ENCODE measurements around the gene FAM131C. TPM values are rescaled to one million over a fixed set of nuclear protein-coding genes. Genes with fewer than 3 reads are reported as not detected.
A peak's percentile ranks its signal among the peaks of the same experiment; 100 is the strongest.
"Not testable (repeated sequence)": the region's sequence is repeated elsewhere in the genome, so short reads cannot be mapped to it uniquely, and the experiment has no call there.

The FAM131C gene
- total RNA-seq, 8 experiments from 2014 or later, result 0.20 to 3.6 (median 1.1) TPM; not detected in 1

- no peak for ATAC-seq (replicated peaks in 6 of 8)
- Histone ChIP-seq H3K27ac (peak overlapping the region; percentile 83 to 90), H3K4me1 (replicated peaks in 1 of 2) (peaks cover 54 to 68% of the 10 kb centered on the region in 2 donors), H3K4me3 (no peak overlapping the region)
- 67 to 88% (median 87%) methylated on average over 2 to 15 of the region's 23 CpGs; no CpG with 5 or more reads in 5 of the 10 experiments for WGBS, 10 experiments
- in situ Hi-C loops (cut with MboI; ENCODE audit: low pct_unique_long_range_greater_than_20kb in 2 of 9, low sequenced_read_pairs in 9 of 9, unreplicated experiment in 9 of 9), result no loop called here
Observed at GRCh38 chr1:16114527-16115467, 41.3 kb upstream of the FAM131C start.

- ATAC-seq (replicated peaks in 6 of 8), result peak in 1 of 8 experiments; percentile 0
- H3K4me1 ChIP-seq (replicated peaks in 1 of 2), result peaks cover 47 to 55% of the 10 kb centered on the region in 2 donors
- in situ Hi-C loops (cut with MboI; ENCODE audit: low pct_unique_long_range_greater_than_20kb in 2 of 9, low sequenced_read_pairs in 9 of 9, unreplicated experiment in 9 of 9), result no loop called here
- H3K4me3 ChIP-seq, result no peak overlapping the region
- H3K27ac ChIP-seq, result peak overlapping the region; percentile 71 to 78
- WGBS, 10 experiments, result 10 to 80% (median 47%) methylated on average over 1 to 9 of the region's 14 CpGs; no CpG with 5 or more reads in 5 of the 10 experiments
Observed at GRCh38 chr1:16112596-16113555, 39.4 kb upstream of the FAM131C start.

- peak; percentile 75 to 94 (median 86) for ATAC-seq (replicated peaks in 6 of 8)
- WGBS, 10 experiments, result 0 to 81% (median 29%) methylated on average over 1 to 12 of the region's 15 CpGs; no CpG with 5 or more reads in 2 of the 10 experiments
- Histone ChIP-seq H3K4me3 (no peak overlapping the region), H3K27ac (peak overlapping the region; percentile 71 to 78), H3K4me1 (replicated peaks in 1 of 2) (peaks cover 46 to 49% of the 10 kb centered on the region in 2 donors)
- in situ Hi-C loops (cut with MboI; ENCODE audit: low pct_unique_long_range_greater_than_20kb in 2 of 9, low sequenced_read_pairs in 9 of 9, unreplicated experiment in 9 of 9), result no loop called here
Observed at GRCh38 chr1:16111771-16112595, 38.5 kb upstream of the FAM131C start.

- Histone ChIP-seq H3K4me3 (no peak overlapping the region), H3K4me1 (replicated peaks in 1 of 2) (peaks cover 35 to 38% of the 10 kb centered on the region in 2 donors), H3K27ac (peak overlapping the region; percentile 71 to 78)
- ATAC-seq (replicated peaks in 6 of 8), result no peak
- 94 to 100% (median 100%) methylated on average over 1 to 5 of the region's 7 CpGs; no CpG with 5 or more reads in 7 of the 10 experiments for WGBS, 10 experiments
- in situ Hi-C loops (cut with MboI; ENCODE audit: low pct_unique_long_range_greater_than_20kb in 2 of 9, low sequenced_read_pairs in 9 of 9, unreplicated experiment in 9 of 9), result no loop called here
Observed at GRCh38 chr1:16110884-16111283, 37.4 kb upstream of the FAM131C start.

GRCh38 chr1:16110456-16110855, 37.0 kb upstream of the FAM131C start:
- no peak for ATAC-seq (replicated peaks in 6 of 8)
- Histone ChIP-seq H3K27ac (no peak overlapping the region), H3K4me1 (replicated peaks in 1 of 2) (peaks cover 30 to 34% of the 10 kb centered on the region in 2 donors), H3K4me3 (no peak overlapping the region)
- in situ Hi-C loops (cut with MboI; ENCODE audit: low pct_unique_long_range_greater_than_20kb in 2 of 9, low sequenced_read_pairs in 9 of 9, unreplicated experiment in 9 of 9), result no loop called here
- WGBS, 10 experiments, result 83 to 100% (median 91%) methylated on average over 1 to 6 of the region's 6 CpGs; no CpG with 5 or more reads in 1 of the 10 experiments

- Histone ChIP-seq H3K4me3 (no peak overlapping the region), H3K27ac (no peak overlapping the region), H3K4me1 (replicated peaks in 1 of 2) (peaks cover 25 to 27% of the 10 kb centered on the region in 2 donors)
- in situ Hi-C loops (cut with MboI; ENCODE audit: low pct_unique_long_range_greater_than_20kb in 2 of 9, low sequenced_read_pairs in 9 of 9, unreplicated experiment in 9 of 9), result no loop called here
- 40 to 100% (median 71%) methylated on average over 1 of the region's 1 CpG; no CpG with 5 or more reads in 7 of the 10 experiments for WGBS, 10 experiments
- ATAC-seq (replicated peaks in 6 of 8), result no peak
Observed at GRCh38 chr1:16109571-16109970, 36.1 kb upstream of the FAM131C start.

GRCh38 chr1:16107039-16107438, 33.6 kb upstream of the FAM131C start:
- ATAC-seq (replicated peaks in 6 of 8); in situ Hi-C loops (cut with MboI; ENCODE audit: low pct_unique_long_range_greater_than_20kb in 2 of 9, low sequenced_read_pairs in 9 of 9, unreplicated experiment in 9 of 9): not testable (repeated sequence)

GRCh38 chr1:16101623-16102022, 28.2 kb upstream of the FAM131C start:
- in situ Hi-C loops (cut with MboI; ENCODE audit: low pct_unique_long_range_greater_than_20kb in 2 of 9, low sequenced_read_pairs in 9 of 9, unreplicated experiment in 9 of 9), result no loop called here
- WGBS, 10 experiments, result 19 to 77% (median 64%) methylated on average over 1 to 9 of the region's 9 CpGs

More at GRCh38 chr1:16107039-16107438, 33.6 kb upstream of the FAM131C start:
- 20 to 81% (median 69%) methylated on average over 3 to 5 of the region's 5 CpGs; no CpG with 5 or more reads in 4 of the 10 experiments for WGBS, 10 experiments
- not testable (repeated sequence) for H3K4me3 ChIP-seq, H3K27ac ChIP-seq
- H3K4me1 ChIP-seq (replicated peaks in 1 of 2), result peaks cover 12% of the 10 kb centered on the region in 2 donors

GRCh38 chr1:16099412-16099811, 26.0 kb upstream of the FAM131C start:
- 20 to 100% (median 100%) methylated on average over 1 of the region's 1 CpG; no CpG with 5 or more reads in 4 of the 10 experiments for WGBS, 10 experiments
- Histone ChIP-seq H3K4me1 (replicated peaks in 1 of 2) (peaks cover 3 to 6% of the 10 kb centered on the region in 2 donors), H3K27ac (no peak overlapping the region), H3K4me3 (no peak overlapping the region)
- in situ Hi-C loops (cut with MboI; ENCODE audit: low pct_unique_long_range_greater_than_20kb in 2 of 9, low sequenced_read_pairs in 9 of 9, unreplicated experiment in 9 of 9), result loop anchor here in 6 of 9 experiments (25.0 kb wide), 2 partner anchors 88 to 238 kb away; no protein-coding TSS in a partner anchor
- ATAC-seq (replicated peaks in 6 of 8), result no peak

More at GRCh38 chr1:16101623-16102022, 28.2 kb upstream of the FAM131C start:
- Histone ChIP-seq H3K4me1 (replicated peaks in 1 of 2) (peaks cover 3 to 6% of the 10 kb centered on the region in 2 donors), H3K4me3 (no peak overlapping the region), H3K27ac (no peak overlapping the region)
- ATAC-seq (replicated peaks in 6 of 8), result peak in 1 of 8 experiments; percentile 33

- 58 to 95% (median 80%) methylated on average over 1 to 7 of the region's 9 CpGs; no CpG with 5 or more reads in 5 of the 10 experiments for WGBS, 10 experiments
- Histone ChIP-seq H3K4me3 (no peak overlapping the region), H3K27ac (no peak overlapping the region), H3K4me1 (replicated peaks in 1 of 2) (peaks cover 0 to 8% of the 10 kb centered on the region in 2 donors)
- in situ Hi-C loops (cut with MboI; ENCODE audit: low pct_unique_long_range_greater_than_20kb in 2 of 9, low sequenced_read_pairs in 9 of 9, unreplicated experiment in 9 of 9), result loop anchor here in 6 of 9 experiments (25.0 kb wide), 2 partner anchors 92 to 242 kb away; no protein-coding TSS in a partner anchor
- no peak for ATAC-seq (replicated peaks in 6 of 8)
Observed at GRCh38 chr1:16095447-16095846, 22.0 kb upstream of the FAM131C start.

- in situ Hi-C loops (cut with MboI; ENCODE audit: low pct_unique_long_range_greater_than_20kb in 2 of 9, low sequenced_read_pairs in 9 of 9, unreplicated experiment in 9 of 9), result loop anchor here in 6 of 9 experiments (25.0 kb wide), 2 partner anchors 93 to 243 kb away; no protein-coding TSS in a partner anchor
- Histone ChIP-seq H3K4me3 (no peak overlapping the region), H3K27ac (no peak overlapping the region), H3K4me1 (replicated peaks in 1 of 2) (peaks cover 0 to 8% of the 10 kb centered on the region in 2 donors)
- ATAC-seq (replicated peaks in 6 of 8), result no peak
- 50 to 100% (median 95%) methylated on average over 1 to 13 of the region's 21 CpGs; no CpG with 5 or more reads in 4 of the 10 experiments for WGBS, 10 experiments
Observed at GRCh38 chr1:16094453-16095158, 21.2 kb upstream of the FAM131C start.

All from motor neuron (in vitro differentiated cells).